Ammon's horn (tissue), 1 donor: ENCODE data around the gene ANKH.

Source experiments
- DNase-seq: peaks from one replicate; pipeline ENCODE4 v3.0.0-alpha.2; 2016; ENCODE audit warnings: low spot score

Gene ANKH

DNA sequence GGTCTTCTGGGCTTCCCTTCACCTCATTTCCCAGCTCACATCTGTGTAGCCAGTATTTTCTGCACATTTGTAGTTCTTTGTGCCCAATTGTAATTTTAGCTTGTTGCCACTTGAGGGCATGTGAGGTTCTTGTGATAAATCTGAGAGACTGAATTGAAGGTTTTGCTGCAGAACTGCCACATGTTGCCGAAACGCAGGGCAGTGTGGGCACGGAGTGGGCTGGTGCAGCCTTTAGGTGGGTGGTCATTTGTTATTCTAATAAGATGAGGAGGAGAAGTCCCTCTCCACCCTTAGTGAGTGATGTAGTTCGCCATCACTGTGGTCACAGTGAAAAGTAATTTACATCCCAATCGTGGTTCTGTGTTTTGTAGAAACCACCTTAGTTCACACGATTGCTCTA lies 185.8 kb downstream of the ANKH start:
- DNase-seq: peak; percentile 82

DNA sequence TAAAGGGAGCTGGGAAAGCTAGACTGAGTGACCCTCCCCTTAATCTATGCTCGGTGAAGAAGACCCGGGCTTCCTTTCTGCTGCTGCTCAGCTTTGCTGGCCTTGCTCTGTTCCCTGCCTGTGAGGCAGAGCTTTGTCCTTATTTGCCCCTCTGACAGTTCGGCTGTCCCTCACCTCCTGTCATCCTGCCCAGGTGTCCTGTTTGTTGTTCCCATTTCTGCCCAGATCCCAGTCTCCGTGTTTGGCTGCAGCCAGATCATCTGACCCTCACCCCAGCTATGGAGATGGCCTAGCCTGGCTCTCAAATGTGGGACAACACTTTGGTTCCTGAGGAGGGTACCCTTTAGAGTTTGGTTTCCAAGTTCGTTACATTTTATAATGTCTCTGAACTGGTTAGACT lies 186.8 kb downstream of the ANKH start:
- DNase-seq: no peak

DNA sequence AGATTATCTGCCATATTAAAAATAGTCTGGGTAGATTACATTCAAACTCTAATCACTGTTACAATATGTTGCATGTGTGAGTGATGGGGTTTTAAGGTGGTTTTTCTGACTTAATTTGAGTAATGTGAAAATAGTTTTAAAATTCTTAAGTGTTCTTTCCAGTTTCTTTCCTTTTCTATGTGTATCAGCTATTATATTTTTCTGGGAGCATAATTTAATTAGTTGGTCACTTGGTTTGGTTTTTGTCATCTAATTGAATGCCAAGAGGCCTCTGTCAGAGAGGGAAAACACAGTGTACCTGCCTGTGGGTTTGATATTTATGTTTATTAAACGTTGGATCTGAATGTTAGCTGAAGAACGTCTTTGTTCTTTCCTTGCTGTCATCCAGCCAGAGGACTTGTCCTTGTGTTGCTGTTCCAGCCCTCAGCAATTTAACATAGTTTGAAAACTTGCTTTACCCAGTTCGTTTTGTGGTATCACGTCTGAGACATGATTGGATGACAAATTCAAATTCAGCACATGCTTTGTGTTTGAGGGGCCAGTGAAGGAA lies 187.6 kb downstream of the ANKH start:
- no peak for DNase-seq

DNA sequence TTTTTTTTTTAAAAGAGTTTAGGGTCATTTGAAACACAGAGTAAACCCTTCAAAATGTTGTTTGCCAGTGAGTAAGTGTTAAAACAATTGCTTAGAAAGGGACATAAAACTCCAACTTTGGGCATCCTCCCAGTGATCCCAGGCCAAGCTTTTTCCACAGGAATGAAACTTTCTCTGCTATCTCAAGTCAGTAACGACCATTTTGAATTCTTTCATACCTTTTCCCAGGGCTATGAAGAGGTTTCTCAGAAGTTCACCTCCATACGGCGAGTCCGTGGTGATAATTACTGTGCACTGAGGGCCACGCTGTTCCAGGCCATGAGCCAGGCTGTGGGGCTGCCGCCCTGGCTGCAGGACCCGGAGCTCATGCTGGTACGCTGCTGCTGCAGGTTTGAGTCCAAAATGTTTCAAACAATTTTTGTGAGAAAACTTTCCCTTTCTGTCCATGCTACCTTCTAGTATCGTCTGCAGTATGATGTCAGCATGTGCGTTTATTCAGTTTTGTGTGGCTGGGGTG lies 190.3 kb downstream of the ANKH start:
- no peak for DNase-seq

DNA sequence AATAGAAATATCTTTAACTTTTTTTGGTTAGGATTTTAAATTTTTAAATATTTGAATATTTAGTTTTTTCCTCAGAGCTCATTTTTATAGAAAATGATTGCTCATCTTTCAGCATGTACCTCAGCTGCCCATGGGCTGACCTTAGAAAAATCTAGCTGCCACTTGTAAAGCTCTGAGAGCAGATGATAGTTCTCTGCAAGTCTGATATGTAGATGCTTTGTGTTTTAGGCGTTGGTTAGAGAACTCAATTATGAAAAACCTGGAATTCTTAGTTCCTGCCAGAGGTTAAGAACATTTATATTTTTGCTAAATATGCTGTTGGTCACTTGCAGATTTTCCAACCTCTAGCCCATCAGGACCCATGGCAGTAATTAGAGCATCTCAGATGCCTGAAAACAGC lies 192.0 kb downstream of the ANKH start:
- DNase-seq: no peak

DNA sequence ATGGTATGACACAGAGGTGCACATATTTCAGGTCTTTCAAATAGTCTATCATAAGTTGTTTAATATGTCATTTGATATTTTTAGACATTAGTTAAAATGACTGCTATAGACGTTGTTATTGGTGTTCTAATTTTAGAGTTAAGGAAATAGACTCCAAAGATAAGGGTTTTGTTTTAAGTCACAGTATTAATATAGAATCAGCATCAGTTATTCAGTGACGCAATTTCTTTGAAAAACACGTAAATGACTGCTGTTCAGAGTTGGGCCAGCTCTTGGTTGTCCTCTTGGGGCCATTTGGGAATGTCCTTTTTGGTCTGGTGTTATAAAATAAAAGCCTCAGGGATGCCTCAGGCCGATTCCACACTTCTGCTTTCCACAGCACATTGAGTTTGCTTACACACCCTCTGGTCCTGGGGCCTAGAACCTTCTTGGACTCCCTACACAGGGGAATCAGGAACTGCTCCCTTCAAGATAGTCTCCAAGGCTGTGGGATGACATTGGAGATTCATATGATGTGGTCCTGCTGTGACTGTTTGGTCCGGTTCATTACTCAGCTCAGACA lies 192.7 kb downstream of the ANKH start:
- no peak for DNase-seq

DNA sequence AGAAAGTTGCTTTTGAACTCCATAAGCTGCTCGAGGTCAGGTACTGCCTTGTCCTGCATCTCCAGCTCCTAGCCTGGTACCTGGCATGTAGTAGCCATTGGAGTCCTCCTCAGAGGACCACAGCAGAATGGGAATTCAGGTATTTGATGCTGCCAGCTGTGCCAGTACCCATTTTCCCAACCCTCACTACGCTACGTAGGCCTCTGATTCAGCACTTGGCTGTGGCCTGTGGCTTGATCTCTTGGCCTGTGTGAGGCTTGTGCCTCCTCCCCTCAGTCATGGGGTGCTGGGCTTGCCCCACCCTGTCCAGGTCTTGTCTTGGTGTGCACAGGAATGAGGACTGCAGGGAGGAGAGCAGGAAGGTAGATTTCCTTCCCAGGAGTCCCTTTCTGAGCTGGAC lies 195.3 kb downstream of the ANKH start:
- no peak for DNase-seq

DNA sequence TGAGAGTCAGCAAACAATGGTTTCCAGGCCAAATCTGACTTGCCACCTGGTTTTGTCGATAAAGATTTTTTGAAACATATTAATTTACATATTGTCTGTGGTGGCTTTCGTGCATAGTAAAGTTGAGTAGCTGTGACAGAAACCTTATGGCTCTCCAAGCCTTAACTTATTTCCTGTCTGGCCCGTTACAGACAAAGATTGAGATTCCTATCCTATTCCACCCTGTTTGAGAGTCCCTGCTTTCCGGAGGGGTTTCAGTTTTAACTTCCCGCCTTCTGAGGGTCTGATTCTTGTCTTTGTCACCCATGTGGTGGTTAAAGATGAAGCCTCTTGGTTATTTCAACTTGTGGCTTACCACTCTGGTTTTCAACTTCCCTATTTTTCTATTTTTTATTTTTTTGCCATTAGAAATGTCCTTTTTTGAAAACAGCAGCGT lies 195.7 kb downstream of the ANKH start:
- DNase-seq: no peak

DNA sequence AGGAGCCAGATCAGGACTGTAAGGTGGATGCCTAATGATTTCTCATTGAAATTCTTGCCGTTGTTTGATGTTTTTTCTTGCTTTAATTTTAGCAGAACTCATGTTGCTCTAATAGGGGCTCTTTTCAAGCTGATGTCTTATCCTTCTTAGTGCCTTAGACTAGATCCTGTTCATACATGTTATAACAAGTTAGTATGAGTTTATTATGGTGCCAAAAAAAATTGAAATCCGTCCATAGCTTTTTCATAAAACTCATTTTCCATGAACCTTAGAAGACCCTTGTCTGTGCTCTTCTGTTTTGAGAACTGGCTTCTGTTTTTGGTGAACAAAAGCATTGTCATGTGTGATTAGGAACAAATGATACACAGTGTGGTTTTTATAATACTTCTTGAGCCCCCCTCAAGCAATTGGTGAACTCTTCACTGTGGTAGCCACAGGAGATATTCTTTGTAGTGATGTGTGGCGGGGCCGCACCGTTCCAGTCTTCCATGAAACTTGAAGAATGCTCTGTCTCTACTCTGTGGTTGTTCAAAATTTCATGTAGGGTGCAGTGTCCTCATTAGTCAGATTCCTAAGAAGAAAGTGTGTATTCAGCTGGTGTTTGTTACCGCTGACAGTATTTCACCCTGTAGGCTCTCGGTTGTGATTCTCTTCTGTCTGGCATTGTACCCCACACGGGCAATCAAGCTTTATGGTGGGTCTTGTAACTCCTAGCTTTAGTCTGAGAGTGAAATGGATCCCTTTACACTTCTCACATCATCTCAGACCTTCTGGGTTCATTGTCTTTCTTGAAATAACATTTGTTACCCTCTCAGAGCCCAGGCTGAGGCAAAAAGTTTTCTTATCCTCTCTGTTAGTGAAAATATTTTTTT lies 196.4 kb downstream of the ANKH start:
- no peak for DNase-seq

DNA sequence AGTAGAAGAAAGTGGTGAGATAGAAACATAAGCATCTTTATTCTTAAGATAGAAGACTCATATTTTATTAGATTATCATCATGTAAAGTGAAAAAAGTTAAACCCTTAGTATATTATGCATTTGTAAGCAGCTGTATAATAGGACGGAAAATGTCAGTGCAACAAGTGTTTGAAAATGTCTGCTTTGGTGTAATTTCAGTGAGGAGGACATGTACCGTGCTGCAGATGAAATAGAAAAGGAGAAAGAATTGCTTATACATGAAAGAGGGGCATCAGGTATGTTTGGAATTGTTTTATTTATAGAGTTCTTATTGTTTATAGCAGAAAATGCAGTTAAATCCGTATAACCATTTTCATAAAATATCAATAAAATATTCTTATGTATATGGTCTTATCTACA lies 198.1 kb downstream of the ANKH start:
- DNase-seq: no peak

DNA sequence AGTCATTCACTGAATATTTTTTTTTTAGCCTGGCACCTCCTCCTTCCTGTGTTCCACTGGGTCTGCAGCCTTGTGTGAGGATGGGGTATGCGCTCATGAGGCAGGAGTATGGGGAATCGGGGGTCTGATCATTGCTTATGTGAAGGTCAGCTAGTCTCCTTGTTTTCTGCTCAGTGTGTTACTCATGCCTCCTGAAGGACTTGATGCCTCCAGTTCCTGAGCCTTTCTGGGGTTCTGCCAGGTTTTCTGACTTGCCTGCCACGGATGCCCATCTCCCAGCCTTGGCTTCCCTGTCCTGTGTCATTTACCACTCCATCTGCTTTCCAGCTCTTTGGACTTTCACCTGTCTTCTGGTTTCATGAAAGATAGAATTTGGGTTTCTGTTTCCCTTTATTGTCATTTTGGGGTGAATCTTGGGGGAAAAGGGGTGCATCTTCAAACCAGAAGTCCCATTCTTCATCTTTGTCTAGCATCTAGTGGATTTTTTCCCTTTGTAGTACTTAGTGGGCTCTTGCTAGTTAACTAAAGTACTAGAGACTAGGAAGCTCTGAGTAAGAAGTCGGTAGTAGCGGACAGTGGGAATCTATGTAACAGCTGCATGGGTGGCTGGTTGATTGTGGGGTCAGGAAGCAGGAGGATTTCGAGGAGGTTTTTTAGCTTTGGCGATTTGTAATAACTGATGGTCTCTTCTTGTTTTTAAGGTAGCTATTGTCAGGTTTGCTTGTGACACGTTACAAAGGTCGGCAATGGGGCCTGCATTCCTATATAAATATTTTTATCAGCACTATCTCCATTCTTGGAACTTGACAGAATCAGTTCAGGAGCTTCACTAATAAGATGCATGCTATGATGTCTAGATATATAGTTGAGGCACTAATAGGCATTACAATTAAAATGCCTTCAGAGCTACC lies 198.8 kb downstream of the ANKH start:
- DNase-seq: no peak

DNA sequence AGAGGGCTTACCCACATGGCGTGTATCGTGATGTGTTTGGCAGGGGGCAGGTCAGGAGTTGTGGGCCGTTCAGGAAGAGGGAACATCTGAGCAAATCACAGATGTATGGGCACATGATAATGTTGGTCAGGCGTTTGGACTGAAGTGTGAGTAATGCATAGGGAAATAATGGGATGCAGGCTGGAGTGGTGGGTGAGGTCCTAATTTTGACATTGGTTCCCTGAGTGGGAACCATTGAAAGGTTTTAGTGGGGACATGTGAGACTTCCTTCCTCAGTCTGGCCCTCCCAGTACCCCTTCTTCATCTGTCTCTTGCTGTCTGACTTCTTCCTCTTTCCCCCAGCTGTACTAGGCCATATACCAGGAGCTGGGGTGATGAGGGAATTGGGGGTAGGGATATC lies 199.5 kb downstream of the ANKH start:
- DNase-seq: no peak

DNA sequence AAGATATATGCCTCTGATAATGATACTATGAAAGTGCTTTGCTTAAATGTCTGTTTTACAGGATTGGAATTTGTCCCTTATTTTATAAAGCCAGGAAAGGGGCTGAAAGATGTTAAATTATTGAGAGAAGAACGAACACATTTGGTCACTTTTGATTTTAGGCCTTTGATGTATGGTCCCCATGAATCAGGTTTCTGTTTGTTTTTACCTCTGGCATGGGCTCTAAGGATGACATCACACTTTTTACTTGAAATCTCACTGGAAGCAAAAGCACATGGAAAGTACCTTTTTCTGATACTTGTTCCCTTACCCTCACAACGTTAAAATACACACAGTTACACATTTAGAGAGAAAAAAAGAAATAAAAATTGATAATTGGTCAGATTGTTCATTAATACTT lies 200.2 kb downstream of the ANKH start:
- DNase-seq: no peak

DNA sequence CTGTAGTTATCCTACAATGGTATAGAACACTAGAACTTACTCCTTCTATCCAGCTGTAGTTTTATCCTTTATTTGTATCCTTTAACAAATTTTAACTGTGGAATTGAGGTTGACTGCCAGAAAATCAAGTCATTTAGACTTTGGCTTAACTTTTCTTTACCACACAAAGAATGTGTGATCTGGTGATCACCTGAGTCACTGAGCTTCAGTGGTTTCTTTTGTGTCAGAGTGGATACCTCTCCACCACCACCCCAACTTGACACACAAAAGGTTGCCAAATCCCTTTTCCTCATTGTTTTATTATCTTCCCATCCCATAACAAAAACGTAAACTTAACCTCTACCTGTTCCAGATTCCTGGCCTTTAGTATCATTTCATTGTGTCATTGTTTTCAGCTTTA lies 201.6 kb downstream of the ANKH start:
- no peak for DNase-seq

DNA sequence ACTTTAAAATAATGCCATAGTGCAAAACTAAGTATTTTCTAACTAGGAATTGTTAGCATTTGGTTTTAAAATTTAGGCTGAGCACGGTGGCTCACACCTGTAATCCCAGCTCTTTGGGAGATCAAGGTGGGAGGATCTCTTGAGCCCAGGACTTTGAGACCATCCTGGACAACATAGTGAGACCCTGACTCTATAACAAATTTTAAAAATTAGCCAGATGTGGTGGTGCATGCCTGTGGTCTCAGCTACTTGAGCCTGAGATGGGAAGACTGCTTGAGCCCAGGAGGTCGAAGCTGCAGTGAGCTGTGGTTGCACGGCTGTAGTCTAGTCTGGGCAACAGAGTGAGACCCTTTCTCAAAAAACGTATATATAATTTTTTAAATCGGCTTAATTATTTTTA lies 202.2 kb downstream of the ANKH start:
- DNase-seq: no peak

DNA sequence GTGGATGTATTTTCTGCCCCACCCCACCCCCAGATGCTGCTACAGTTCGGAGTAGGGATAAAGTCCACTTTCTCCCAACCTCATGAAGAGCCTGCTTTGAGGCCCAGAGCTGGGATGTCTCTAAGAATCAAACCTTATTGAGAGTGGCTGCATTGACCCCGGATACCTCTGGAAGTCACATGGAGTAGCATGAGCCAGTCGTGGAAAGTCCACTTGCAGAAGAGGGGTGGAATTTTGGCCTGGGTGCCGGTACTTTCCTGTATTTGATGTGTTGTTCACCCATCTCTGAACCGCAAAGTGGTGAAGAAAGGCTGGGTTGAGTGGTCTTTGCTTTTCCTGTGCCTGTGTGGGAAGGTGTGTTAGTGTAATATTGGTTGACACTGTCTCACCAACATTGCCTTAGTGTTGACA lies 203.4 kb downstream of the ANKH start:
- no peak for DNase-seq

DNA sequence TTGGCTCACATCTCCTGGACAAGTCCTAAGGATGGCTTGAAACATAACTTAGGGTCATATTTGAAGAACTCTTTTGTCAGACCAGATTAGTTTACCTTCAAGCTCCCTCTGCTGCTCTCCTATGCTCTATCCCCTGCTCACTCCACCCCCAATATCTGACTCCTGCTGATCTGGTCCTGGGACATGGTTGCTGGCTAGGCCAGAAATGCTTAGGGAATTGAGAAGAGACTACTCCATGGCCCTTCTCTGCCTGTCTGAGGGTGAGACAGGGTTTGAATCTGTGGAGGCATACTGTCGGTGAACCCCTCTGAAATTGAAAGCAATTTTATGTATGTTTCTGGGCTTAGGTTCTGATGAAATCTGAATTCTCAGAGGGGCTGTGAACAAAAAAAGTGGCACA lies 203.8 kb downstream of the ANKH start:
- no peak for DNase-seq

DNA sequence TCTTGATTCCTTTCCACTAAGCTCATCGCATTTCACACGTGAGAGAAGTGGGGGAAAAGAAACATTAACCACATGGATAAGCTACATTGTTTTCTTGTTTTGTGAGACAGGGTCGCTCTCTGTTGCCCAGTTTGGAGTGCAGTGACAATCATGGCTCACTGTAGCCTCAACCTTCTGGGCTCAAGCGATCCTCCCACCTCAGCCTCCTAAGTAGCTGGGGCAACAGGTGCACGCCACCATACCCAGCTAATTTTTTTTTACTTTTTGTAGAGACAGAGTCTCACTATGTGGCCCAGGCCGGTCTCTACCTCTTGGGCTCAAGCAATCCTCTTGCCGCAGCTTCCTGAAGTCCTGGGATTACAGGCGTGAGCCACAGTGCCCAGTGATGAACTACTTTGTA lies 204.3 kb downstream of the ANKH start:
- no peak for DNase-seq

DNA sequence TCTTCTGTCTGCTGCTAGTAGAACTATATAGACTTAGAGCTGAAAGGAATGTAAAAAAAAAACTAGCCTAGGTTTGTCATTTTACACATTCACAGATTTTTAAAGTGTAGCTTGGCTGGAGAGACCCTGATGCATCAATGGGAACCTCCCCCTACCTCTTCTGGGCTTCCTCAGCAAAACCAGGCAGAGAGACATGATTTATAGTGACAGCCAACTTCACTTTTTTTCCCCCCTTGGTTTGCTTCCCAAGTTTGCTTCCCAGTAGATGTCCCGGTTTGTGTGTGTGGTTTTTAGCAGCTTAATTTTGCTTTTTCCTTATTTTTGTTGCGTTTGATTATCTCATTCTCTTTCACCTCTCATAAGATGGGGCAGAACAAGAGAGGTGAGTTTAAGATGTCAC lies 205.2 kb downstream of the ANKH start:
- DNase-seq: no peak

DNA sequence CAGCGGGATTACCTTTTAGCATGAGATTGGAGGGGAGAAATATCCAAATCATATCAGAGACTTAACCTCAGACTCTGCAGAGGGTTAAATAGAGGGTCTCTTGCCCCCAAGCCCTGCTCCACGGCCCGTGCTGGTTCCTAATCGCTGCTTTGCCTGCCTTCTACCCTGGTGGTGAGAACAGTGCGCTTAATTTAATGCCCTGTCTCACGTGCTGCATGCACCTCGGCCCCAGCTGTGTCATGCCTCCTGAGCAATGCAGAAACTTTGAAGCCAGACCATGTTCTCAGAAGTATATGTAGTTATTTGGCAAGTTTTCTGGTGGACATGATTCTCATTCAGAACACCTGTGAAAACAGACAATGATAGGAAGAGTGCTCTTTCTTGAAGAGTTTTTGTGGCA lies 205.6 kb downstream of the ANKH start:
- no peak for DNase-seq

DNA sequence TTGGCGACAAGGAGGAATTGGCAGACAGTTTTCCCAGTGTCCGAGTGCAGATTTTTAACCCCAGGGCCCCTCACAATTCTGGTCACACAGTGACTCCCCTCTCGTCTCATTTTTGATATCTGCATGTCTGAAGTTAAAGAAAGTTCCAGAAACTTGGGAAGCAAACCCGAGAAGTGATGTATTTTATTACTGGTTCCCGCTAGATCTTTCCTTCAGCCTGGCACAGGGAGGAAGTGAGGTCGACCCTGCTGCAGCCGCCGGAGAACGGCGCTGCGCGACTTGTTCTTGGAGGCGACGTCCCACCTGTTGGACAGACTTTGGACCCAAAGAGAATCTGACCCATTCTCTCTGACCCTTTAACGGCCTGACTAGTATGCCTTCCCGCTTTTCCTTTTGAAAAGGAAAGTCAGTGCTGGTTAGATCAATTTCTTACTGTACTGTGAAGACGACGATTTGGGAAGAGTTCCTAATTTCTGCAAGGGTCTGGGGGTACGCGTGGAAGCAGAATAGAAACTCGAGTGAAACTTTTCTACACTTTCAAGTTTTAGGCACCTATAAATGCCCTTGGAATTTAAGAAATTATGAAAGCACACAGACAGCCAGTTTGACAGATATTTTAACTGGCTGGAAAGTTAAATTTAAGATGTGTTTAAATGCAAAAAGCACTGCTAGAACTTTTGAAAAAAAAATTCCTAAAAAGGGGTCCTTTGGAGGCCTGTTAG lies 206.3 kb downstream of the ANKH start:
- DNase-seq: peak; percentile 39
